Pancreas (tissue), 10 donors: Measurements from ENCODE around the gene PANK3. TPM values are rescaled to one million over a fixed set of nuclear protein-coding genes. Genes with fewer than 3 reads are reported as not detected.

Experiments
- ATAC-seq, 4 donors: fragments of 200-7000 bp; cut with Tn5 transposase; one replicate each; pipeline versions ENCODE4 v1.8.0 to v1.9.1; 2020; ENCODE audit warnings: mild to moderate bottlenecking in 4 of 4, moderate library complexity in 4 of 4
- DNase-seq, 6 donors: peaks; one replicate each; pipeline ENCODE4 v3.0.0-alpha.2; 2020
- FAIRE-seq: peaks from 2 replicates; lab custom pipeline; 2012; peaks lifted over from hg19 to GRCh38; lab: Jason Lieb, UNC
- H3K27ac ChIP-seq, 4 donors: fragments of 200-600 bp; sonication (generic); 1 replicate in 3 of 4; 2 replicates in 1 of 4; pipeline versions ENCODE4 v1.5.0 to v1.8.0; 2020
- H3K27me3 ChIP-seq, 4 donors: fragments of 200-600 bp; one replicate each; pipeline ENCODE4 v1.8.0; 2021
- H3K36me3 ChIP-seq, 3 donors: fragments of 200-600 bp; sonication (generic) in 1 of 3; one replicate each; pipeline versions ENCODE4 v1.5.0 to v1.8.0; 2020 to 2021
- H3K4me1 ChIP-seq, 3 donors: fragments of 200-600 bp; one replicate each; pipeline ENCODE4 v1.8.0; 2021
- H3K4me3 ChIP-seq, 4 donors: fragments of 200-600 bp; sonication (generic) in 2 of 4; one replicate each; pipeline versions ENCODE4 v1.5.0 to v1.8.0; 2020 to 2021
- H3K9me3 ChIP-seq, 4 donors: fragments of 200-600 bp; one replicate each; pipeline ENCODE4 v1.8.0; 2021
- CTCF ChIP-seq, 4 donors: fragments of 200-600 bp; sonication (generic) in 3 of 4; IDR thresholded peaks; one replicate each; pipeline versions ENCODE4 v1.5.0 to v1.8.0; 2021; ENCODE audit warnings: antibody characterized with exemption in 4 of 4
- WGBS, 2 donors: extraction: QIAGEN DNeasy Blood & Tissue Kit; methylation state at CpG; one replicate each; pipeline ENCODE4 v1.1.7; 2013; 5-methylcytosine and 5-hydroxymethylcytosine counted together
- intact Hi-C, 3 donors: fragments of 100-400 bp; cut with DNase I; formaldehyde crosslinking; loops; one replicate each; pipeline versions ENCODE4 v1.11.1 to v1.14.2; 2022
- polyA plus RNA-seq, 2 donors: library from polyadenylated mRNA; stranded (reverse); fragments of 200-250 nt; gene quantifications; one replicate each; pipeline ENCODE4 v1.2.3, GENCODE V29; 2013
- total RNA-seq, 6 donors: library from RNA; stranded (reverse); fragmentation: NEBNext Ultra II Directional in 4 of 6; extraction: Animal tissue kit (Norgen Biotek cat#: 25700) in 4 of 6; gene quantifications; one replicate each; pipeline versions ENCODE4 v1.2.1 to v1.2.4, GENCODE V29; 2021 to 2023
- donor health status: healthy with polysubstance abuse.
- donor health status: DM: no; HTN: no; CAD: no; lungs with moderate emphysema.
- donor health status: DM: no; HTN: no; CAD: no.
- donor health status: control.
- donor health status: control.
- donor health status: Bipolar disorder and iron deficiency.
- donor health status: DM: yes; HTN: yes; CAD: no.
- donor health status: DM: no; HTN: no; CAD: no.
- donor health status: DM: no; HTN: no; CAD: no.
- donor health status: DM: yes; HTN: yes; CAD: no.

The PANK3 gene
- total and polyA plus RNA-seq, 8 donors = 2.2 to 25.8 (median 16.5) TPM

GRCh38 chr5:168609806-168610482 lies 30.8 kb upstream of the PANK3 start:
- intact Hi-C loops = no loop called here
- ATAC-seq = no peak
- no peak for FAIRE-seq
- 65 to 66% methylated on average over 3 of the region's 3 CpGs for WGBS, 2 donors
- no peaks in the 10 kb centered on the region for H3K4me1 ChIP-seq
- no peak overlapping the region for H3K27ac ChIP-seq
- no peak for TF ChIP-seq CTCF (IDR thresholded peaks at IDR 0.05)
- no peak overlapping the region for H3K4me3 ChIP-seq
- H3K27me3 ChIP-seq = no peaks in the 10 kb centered on the region
- no peak for DNase-seq
- no peaks in the 10 kb centered on the region for H3K36me3 ChIP-seq
- no peaks in the 10 kb centered on the region for H3K9me3 ChIP-seq

GRCh38 chr5:168608821-168609220 lies 29.7 kb upstream of the PANK3 start:
- DNase-seq (no peak), ATAC-seq (no peak), FAIRE-seq (no peak)
- WGBS, 2 donors = 83 to 90% methylated on average over 2 of the region's 2 CpGs
- Histone ChIP-seq H3K27me3 (no peaks in the 10 kb centered on the region), H3K4me3 (no peak overlapping the region), H3K27ac (no peak overlapping the region), H3K4me1 (no peaks in the 10 kb centered on the region), H3K9me3 (no peaks in the 10 kb centered on the region), H3K36me3 (no peaks in the 10 kb centered on the region)
- TF ChIP-seq CTCF (IDR thresholded peaks at IDR 0.05) = no peak
- intact Hi-C loops = no loop called here

GRCh38 chr5:168608386-168608785 lies 29.2 kb upstream of the PANK3 start:
- Histone ChIP-seq H3K36me3 (no peaks in the 10 kb centered on the region), H3K9me3 (no peaks in the 10 kb centered on the region), H3K4me1 (no peaks in the 10 kb centered on the region), H3K27me3 (no peaks in the 10 kb centered on the region), H3K4me3 (no peak overlapping the region), H3K27ac (no peak overlapping the region)
- ATAC-seq (no peak), DNase-seq (no peak), FAIRE-seq (no peak)
- TF ChIP-seq CTCF (IDR thresholded peaks at IDR 0.05) = no peak
- WGBS, 2 donors = 82 to 85% methylated on average over 6 of the region's 6 CpGs
- intact Hi-C loops = no loop called here

DNA sequence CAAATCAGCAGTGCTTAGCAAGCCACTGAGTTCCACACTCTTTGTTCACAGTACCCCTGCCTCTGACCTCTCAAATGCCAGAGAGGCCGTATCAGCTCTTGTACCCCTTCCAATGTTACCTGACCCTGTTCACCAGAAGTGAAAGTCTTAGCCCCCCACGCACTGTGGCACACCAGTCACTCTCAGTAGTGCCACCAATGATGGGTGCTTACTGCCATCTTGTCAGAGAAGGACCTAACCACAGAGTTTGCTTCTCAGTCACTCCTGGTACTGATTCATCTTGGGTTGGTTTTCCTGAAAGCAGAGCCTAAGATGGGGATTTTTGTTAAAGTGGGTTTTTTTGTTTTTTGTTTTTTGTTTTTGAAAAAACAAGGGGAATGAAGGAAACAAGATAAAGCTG lies 28.8 kb upstream of the PANK3 start:
- Histone ChIP-seq H3K4me1 (no peaks in the 10 kb centered on the region), H3K27me3 (no peaks in the 10 kb centered on the region), H3K4me3 (no peak overlapping the region), H3K36me3 (no peaks in the 10 kb centered on the region), H3K27ac (no peak overlapping the region), H3K9me3 (no peaks in the 10 kb centered on the region)
- intact Hi-C loops = no loop called here
- no peak for TF ChIP-seq CTCF (IDR thresholded peaks at IDR 0.05)
- FAIRE-seq (no peak), DNase-seq (no peak), ATAC-seq (no peak)
- 84 to 96% methylated on average over 2 of the region's 2 CpGs for WGBS, 2 donors

- no peak for TF ChIP-seq CTCF (IDR thresholded peaks at IDR 0.05)
- Histone ChIP-seq H3K27me3 (no peaks in the 10 kb centered on the region), H3K4me3 (no peak overlapping the region), H3K9me3 (no peaks in the 10 kb centered on the region), H3K36me3 (no peaks in the 10 kb centered on the region), H3K27ac (no peak overlapping the region), H3K4me1 (no peaks in the 10 kb centered on the region)
- 79 to 93% methylated on average over 2 of the region's 2 CpGs for WGBS, 2 donors
- ATAC-seq (no peak), DNase-seq (no peak), FAIRE-seq (no peak)
- intact Hi-C loops = no loop called here
These were observed 27.4 kb upstream of the PANK3 start for GRCh38 chr5:168606562-168606961.
